Measurements from ENCODE around the gene FAM78B.

The FAM78B gene, protein sequence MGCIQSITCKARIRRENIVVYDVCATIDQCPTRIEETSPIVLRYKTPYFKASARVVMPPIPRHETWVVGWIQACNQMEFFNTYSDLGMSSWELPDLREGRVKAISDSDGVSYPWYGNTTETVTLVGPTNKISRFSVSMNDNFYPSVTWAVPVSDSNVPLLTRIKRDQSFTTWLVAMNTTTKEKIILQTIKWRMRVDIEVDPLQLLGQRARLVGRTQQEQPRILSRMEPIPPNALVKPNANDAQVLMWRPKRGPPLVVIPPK

DNA sequence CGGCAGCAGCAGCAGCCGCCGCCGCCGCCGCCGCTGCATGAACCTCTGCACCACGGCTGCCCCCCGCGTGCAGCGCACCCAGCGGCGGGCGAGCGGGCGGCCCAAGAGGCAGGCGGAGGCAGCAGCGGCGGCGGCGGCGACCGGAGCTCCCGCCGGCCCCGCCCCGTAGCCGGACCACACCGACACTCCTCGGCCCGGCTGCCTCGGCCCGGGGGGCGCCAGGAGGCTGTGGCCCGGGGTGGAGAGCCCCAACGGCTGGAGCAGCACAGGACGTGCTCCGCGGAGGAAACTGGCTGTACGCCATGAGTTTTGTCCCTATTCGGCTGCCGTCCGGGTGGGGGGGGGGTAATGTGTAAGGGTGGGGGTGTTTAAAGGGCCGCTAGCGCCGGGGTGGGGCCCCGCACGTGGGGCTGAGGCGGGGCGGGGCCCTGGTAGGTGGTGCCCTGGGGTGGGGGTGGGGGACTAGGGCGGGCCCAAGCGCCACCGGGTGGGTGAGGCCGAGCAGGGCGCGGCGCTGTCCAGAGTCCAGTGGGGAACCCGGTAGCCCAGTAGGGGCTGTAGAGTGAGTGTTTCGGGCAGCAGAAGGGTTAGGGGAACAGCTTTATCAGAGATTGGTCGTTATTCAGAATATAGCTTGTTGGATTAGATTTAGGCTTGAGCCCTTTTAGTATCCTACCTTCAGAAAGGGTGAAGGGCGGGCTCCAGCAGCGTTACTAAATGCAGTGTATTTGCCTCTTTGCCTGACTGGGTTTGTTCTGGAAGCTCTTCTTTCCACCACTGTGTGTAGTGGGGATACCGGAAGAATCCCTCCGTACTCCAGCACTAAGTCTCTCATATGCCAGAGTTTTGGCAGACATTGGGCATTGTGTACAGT lies at the start of gene FAM78B:
TSS of gene FAM78B (minus strand) at position 304 of the 874 bp plus-strand sequence. CDS start 753 bp downstream, outside the sequence.
- DNase-seq (ENCODE audit: low read depth) = peak; percentile 55
- TF ChIP-seq, protein P1, sequence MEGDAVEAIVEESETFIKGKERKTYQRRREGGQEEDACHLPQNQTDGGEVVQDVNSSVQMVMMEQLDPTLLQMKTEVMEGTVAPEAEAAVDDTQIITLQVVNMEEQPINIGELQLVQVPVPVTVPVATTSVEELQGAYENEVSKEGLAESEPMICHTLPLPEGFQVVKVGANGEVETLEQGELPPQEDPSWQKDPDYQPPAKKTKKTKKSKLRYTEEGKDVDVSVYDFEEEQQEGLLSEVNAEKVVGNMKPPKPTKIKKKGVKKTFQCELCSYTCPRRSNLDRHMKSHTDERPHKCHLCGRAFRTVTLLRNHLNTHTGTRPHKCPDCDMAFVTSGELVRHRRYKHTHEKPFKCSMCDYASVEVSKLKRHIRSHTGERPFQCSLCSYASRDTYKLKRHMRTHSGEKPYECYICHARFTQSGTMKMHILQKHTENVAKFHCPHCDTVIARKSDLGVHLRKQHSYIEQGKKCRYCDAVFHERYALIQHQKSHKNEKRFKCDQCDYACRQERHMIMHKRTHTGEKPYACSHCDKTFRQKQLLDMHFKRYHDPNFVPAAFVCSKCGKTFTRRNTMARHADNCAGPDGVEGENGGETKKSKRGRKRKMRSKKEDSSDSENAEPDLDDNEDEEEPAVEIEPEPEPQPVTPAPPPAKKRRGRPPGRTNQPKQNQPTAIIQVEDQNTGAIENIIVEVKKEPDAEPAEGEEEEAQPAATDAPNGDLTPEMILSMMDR (conservative IDR thresholded peaks at IDR 0.05; ENCODE audit: control insufficient read depth, insufficient read depth, low read depth, low read length) = no peak
- H3K4me3 ChIP-seq (ENCODE audit: control insufficient read depth, low read depth, low read length) = peak within 1 kb of the TSS; percentile 39

- no peak for DNase-seq (ENCODE audit: low read depth)
- H3K4me3 ChIP-seq (ENCODE audit: control insufficient read depth, low read depth, low read length) = no peak overlapping the region
- TF ChIP-seq, protein P1 (conservative IDR thresholded peaks at IDR 0.05; ENCODE audit: control insufficient read depth, insufficient read depth, low read depth, low read length) = no peak
Measured at GRCh38 chr1:166202546-166202945, 35.7 kb upstream of the FAM78B start.

DNA sequence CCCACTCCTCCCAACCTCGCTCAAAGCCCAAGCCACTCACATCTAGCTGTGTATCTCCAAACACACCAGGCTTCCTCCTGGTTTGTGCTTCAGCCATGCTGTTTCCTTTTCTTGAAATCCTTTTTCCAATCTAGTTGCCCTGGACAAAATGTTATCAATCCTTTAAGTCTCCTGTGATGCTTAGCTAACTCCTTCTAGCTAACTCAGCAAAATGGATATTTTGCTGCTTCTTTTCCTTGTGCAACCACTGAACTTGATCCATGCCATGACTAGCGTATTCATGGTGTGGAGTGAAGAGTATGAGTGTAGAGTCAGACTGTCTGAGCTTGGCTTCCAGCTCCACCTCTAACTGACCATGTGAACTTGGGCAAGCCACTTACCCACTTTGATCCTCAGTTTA lies 33.9 kb upstream of the FAM78B start:
- TF ChIP-seq, protein P1 (conservative IDR thresholded peaks at IDR 0.05; ENCODE audit: control insufficient read depth, insufficient read depth, low read depth, low read length) = no peak
- no peak overlapping the region for H3K4me3 ChIP-seq (ENCODE audit: control insufficient read depth, low read depth, low read length)
- no peak for DNase-seq (ENCODE audit: low read depth)

GRCh38 chr1:166197597-166197996 lies 30.8 kb upstream of the FAM78B start:
- DNase-seq (ENCODE audit: low read depth) = no peak
- TF ChIP-seq, protein P1 (conservative IDR thresholded peaks at IDR 0.05; ENCODE audit: control insufficient read depth, insufficient read depth, low read depth, low read length) = no peak
- H3K4me3 ChIP-seq (ENCODE audit: control insufficient read depth, low read depth, low read length) = no peak overlapping the region

GRCh38 chr1:166197141-166197540 lies 30.3 kb upstream of the FAM78B start:
- no peak overlapping the region for H3K4me3 ChIP-seq (ENCODE audit: control insufficient read depth, low read depth, low read length)
- TF ChIP-seq, protein P1 (conservative IDR thresholded peaks at IDR 0.05; ENCODE audit: control insufficient read depth, insufficient read depth, low read depth, low read length) = no peak
- peak; percentile 3 for DNase-seq (ENCODE audit: low read depth)

DNA sequence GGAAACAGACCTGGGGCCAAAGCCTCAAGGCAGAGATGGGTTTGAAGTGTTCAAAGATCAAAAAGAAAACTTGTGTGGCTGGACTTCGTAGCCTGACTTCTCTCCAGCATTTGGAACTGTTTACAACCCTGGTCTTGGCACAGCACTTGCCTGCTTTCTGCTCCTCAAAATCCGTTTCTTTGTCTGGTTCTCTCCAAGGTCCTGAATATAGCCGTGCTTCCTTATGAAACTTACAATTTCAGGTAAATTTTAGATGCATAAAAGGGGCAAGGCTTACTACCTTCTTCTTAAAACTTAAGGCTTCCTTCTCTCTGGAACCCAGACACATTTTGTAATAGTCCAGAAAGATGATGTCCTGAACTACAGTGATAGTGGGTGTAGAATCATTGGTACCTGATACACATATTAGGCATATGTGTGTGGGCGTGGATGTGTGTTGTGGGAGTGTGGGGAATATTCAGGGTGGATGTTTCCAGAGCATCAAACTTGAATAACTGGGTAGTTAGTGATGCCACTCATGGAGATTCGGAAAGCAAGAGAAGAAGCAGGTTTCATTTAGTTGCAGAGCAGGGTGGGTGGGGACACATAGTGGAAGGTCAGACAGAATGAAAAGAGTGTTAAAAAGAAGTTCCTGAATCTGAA lies 26.4 kb upstream of the FAM78B start:
- H3K4me3 ChIP-seq (ENCODE audit: control insufficient read depth, low read depth, low read length) = no peak overlapping the region

More for the DNA sequence above, 26.4 kb upstream of the FAM78B start:
- no peak for DNase-seq (ENCODE audit: low read depth)
- TF ChIP-seq, protein P1 (conservative IDR thresholded peaks at IDR 0.05; ENCODE audit: control insufficient read depth, insufficient read depth, low read depth, low read length) = no peak
